Central memory CD8-positive, alpha-beta T cell (primary cell): Measurements from ENCODE around the gene PHEX.

Experiments used
- ATAC-seq: fragments of 150-1000 bp; cut with Tn5 transposase; replicated peaks from 2 replicates; pipeline ENCODE4 v1.10.0; 2022; ENCODE audit warnings: mild to moderate bottlenecking, moderate FRiP score, moderate number of reproducible peaks; ENCODE audit not compliant: poor library complexity, severe bottlenecking; ENCODE audit errors: extremely low read depth
- DNase-seq, 2 donors: peaks; one replicate each; pipeline ENCODE4 v3.0.0; 2021; ENCODE audit warnings: low spot score in 2 of 2
- H3K27ac Mint-ChIP-seq: one replicate; pipeline ENCODE4 v1.8.0; 2022; ENCODE audit warnings: low read depth, mild to moderate bottlenecking, moderate library complexity, mixed read lengths
- H3K27me3 Mint-ChIP-seq: one replicate; pipeline ENCODE4 v1.8.0; 2022; ENCODE audit warnings: mixed read lengths
- H3K36me3 Mint-ChIP-seq: one replicate; pipeline ENCODE4 v1.8.0; 2022; ENCODE audit warnings: mild to moderate bottlenecking, moderate library complexity, mixed read lengths; ENCODE audit not compliant: insufficient read depth
- H3K4me1 Mint-ChIP-seq: one replicate; pipeline ENCODE4 v1.8.0; 2022; ENCODE audit warnings: mixed read lengths
- H3K4me3 Mint-ChIP-seq: one replicate; pipeline ENCODE4 v1.8.0; 2022; ENCODE audit warnings: mild to moderate bottlenecking, moderate library complexity, mixed read lengths
- H3K9me3 Mint-ChIP-seq: one replicate; pipeline ENCODE4 v1.8.0; 2022; ENCODE audit warnings: mixed read lengths

PHEX gene

GRCh38 chrX:22032084-22032483 lies at the start of gene PHEX:
Gene PHEX (plus strand): TSS chrX:22032325. CDS start chrX:22033006, 681 bp downstream.
- no peaks in the 10 kb centered on the region for H3K4me1 Mint-ChIP-seq

DNA sequence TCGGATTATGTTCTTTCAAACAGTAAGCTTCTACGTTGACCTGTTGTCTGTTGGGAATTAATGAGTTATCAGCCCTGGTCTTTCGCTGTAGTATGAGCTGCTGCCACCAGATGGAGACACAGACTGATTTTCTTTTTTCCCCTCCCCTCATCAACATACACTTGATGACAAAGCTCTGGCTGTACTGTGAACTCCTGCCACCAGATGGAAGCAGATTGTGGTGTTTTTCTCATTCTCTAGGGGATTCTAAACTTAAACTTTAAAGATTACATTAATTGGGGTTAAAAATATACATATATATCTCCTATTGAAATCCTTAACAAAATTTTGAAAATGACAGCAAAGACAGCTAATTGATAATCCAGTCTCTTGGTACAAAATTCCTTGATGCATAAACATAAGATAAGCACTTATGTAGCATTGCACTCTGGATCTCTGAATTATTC lies 46.8 kb upstream of the PHEX start:
- DNase-seq (peak; percentile 33 to 46), ATAC-seq (peak; percentile 92)
- H3K9me3 Mint-ChIP-seq = no peaks in the 10 kb centered on the region
- no peak overlapping the region for H3K4me3 Mint-ChIP-seq
- H3K27ac Mint-ChIP-seq = no peak overlapping the region
- H3K4me1 Mint-ChIP-seq = no peaks in the 10 kb centered on the region
- H3K36me3 Mint-ChIP-seq = peaks cover 12% of the 10 kb centered on the region
- no peaks in the 10 kb centered on the region for H3K27me3 Mint-ChIP-seq

More at GRCh38 chrX:22032084-22032483, at the start of gene PHEX:
- ATAC-seq (no peak), DNase-seq (no peak)
- Mint-ChIP-seq H3K36me3 (peaks cover 2% of the 10 kb centered on the region), H3K4me3 (no peak within 1 kb of the TSS), H3K9me3 (no peaks in the 10 kb centered on the region), H3K27ac (no peak within 1 kb of the TSS), H3K27me3 (no peaks in the 10 kb centered on the region)

DNA sequence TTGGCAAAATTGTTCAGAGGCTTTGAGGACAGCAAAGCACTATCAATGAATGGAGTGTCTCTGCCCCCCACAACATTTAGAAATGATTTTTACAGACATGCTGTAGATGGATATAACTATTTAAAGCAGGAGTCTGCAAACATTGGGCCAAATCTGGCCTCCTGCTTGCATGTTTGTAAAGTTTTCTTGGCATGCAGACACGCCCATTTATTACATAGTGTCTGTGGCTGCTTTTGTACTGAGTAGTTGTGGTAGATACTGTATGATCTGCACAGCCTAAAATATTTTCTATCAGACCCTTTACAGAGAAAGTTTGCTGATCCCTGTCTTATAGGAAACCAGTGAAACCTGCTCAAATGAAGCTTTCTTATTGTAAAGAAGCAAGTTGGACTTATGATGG lies 45.5 kb upstream of the PHEX start:
- Mint-ChIP-seq H3K27ac (no peak overlapping the region), H3K9me3 (no peaks in the 10 kb centered on the region)

DNA sequence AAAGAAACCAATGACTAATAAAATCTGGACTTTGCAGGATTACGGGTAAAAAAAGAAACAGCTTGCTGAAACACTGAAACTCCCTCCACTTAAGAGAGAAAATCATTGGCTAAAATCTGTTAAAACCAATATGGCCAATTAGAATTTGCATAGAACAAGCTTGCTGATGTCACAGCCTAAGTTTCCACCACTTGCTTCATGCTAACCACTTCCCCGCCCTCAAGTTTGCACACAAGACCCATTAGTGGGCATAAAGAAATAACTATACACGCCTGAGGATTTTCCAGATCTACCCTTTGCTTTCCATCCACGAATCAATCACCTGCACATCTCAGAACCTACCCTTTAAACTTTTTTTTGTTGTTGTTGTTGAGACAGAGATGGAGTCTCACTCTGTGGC lies 42.7 kb upstream of the PHEX start:
- peaks cover 8% of the 10 kb centered on the region for H3K36me3 Mint-ChIP-seq
- DNase-seq (no peak), ATAC-seq (no peak)
- no peaks in the 10 kb centered on the region for H3K4me1 Mint-ChIP-seq
- no peak overlapping the region for H3K4me3 Mint-ChIP-seq
- H3K27me3 Mint-ChIP-seq = no peaks in the 10 kb centered on the region
- H3K9me3 Mint-ChIP-seq = no peaks in the 10 kb centered on the region
- no peak overlapping the region for H3K27ac Mint-ChIP-seq

More for the DNA sequence above, 45.5 kb upstream of the PHEX start:
- DNase-seq (no peak), ATAC-seq (no peak)
- Mint-ChIP-seq H3K27me3 (no peaks in the 10 kb centered on the region), H3K4me3 (no peak overlapping the region), H3K36me3 (peaks cover 10% of the 10 kb centered on the region), H3K4me1 (no peaks in the 10 kb centered on the region)

- Mint-ChIP-seq H3K27ac (peak overlapping the region; percentile 32), H3K27me3 (no peaks in the 10 kb centered on the region), H3K9me3 (no peaks in the 10 kb centered on the region), H3K36me3 (peaks cover 10% of the 10 kb centered on the region), H3K4me3 (no peak overlapping the region), H3K4me1 (no peaks in the 10 kb centered on the region)
- DNase-seq = no peak
- ATAC-seq = no peak
Observed at GRCh38 chrX:21990832-21991231, 41.3 kb upstream of the PHEX start.

GRCh38 chrX:21991504-21991903 lies 40.6 kb upstream of the PHEX start:
- no peak overlapping the region for H3K4me3 Mint-ChIP-seq
- peaks cover 10% of the 10 kb centered on the region for H3K36me3 Mint-ChIP-seq
- ATAC-seq (no peak), DNase-seq (no peak)
- H3K4me1 Mint-ChIP-seq = no peaks in the 10 kb centered on the region
- no peaks in the 10 kb centered on the region for H3K9me3 Mint-ChIP-seq
- H3K27me3 Mint-ChIP-seq = no peaks in the 10 kb centered on the region
- peak overlapping the region; percentile 32 for H3K27ac Mint-ChIP-seq

- no peaks in the 10 kb centered on the region for H3K27me3 Mint-ChIP-seq
- no peak overlapping the region for H3K4me3 Mint-ChIP-seq
- no peaks in the 10 kb centered on the region for H3K4me1 Mint-ChIP-seq
- H3K36me3 Mint-ChIP-seq = peaks cover 13% of the 10 kb centered on the region
- no peaks in the 10 kb centered on the region for H3K9me3 Mint-ChIP-seq
- DNase-seq = no peak
- ATAC-seq = no peak
- H3K27ac Mint-ChIP-seq = no peak overlapping the region
Observed at GRCh38 chrX:21993265-21993664, 38.9 kb upstream of the PHEX start.

- Mint-ChIP-seq H3K36me3 (peaks cover 11% of the 10 kb centered on the region), H3K4me1 (no peaks in the 10 kb centered on the region), H3K9me3 (no peaks in the 10 kb centered on the region), H3K27ac (no peak overlapping the region), H3K27me3 (no peaks in the 10 kb centered on the region), H3K4me3 (no peak overlapping the region)
- DNase-seq (no peak), ATAC-seq (no peak)
Observed at GRCh38 chrX:21996872-21997455, 35.2 kb upstream of the PHEX start.

DNA sequence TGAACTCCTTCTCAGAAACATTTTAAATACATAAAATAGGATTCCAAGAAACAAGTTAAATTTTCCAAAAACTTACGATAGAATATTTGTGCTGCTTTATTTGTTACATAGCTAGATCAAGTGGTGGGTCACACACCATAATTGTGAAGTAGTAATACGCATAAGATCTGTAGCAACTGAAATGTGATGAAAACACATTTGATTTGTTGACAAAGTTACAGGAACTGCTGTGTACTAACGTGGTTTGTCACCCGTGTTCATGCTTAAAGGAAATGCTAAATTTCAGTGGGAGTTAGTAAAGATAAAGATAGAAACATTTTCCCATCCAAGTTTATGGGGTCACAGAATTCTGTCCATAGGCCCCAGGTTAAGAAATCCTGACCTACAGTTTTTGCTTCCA lies 34.1 kb upstream of the PHEX start:
- H3K27ac Mint-ChIP-seq = no peak overlapping the region
- no peaks in the 10 kb centered on the region for H3K4me1 Mint-ChIP-seq
- peaks cover 11% of the 10 kb centered on the region for H3K36me3 Mint-ChIP-seq
- no peak overlapping the region for H3K4me3 Mint-ChIP-seq
- no peak for ATAC-seq
- no peaks in the 10 kb centered on the region for H3K9me3 Mint-ChIP-seq
- H3K27me3 Mint-ChIP-seq = no peaks in the 10 kb centered on the region
- no peak for DNase-seq

- no peaks in the 10 kb centered on the region for H3K27me3 Mint-ChIP-seq
- no peak overlapping the region for H3K27ac Mint-ChIP-seq
Observed at GRCh38 chrX:22004866-22005265, 27.3 kb upstream of the PHEX start.

DNA sequence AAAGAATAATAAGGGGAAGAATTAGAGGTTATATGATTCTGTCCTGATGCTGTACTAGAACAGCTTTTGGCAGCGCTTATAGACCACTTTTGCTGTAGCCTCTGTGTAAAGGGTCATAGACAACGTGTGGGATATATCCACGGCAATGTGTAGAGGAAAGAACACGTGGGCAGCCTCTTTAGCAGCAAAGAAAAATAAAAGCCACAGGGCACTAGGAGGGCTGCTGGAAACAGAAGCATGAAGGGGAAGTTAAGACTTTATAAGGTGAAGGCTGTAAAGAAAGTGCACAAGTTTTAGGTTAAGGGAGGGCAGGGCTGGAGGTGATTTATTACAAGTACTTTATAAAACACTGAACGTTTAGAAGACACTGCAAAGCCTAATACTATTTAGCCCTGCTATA lies 20.1 kb upstream of the PHEX start:
- Mint-ChIP-seq H3K27ac (no peak overlapping the region), H3K4me3 (no peak overlapping the region), H3K36me3 (no peaks in the 10 kb centered on the region), H3K4me1 (no peaks in the 10 kb centered on the region), H3K9me3 (no peaks in the 10 kb centered on the region), H3K27me3 (no peaks in the 10 kb centered on the region)
- DNase-seq = no peak
- no peak for ATAC-seq

More at GRCh38 chrX:22004866-22005265, 27.3 kb upstream of the PHEX start:
- DNase-seq (no peak), ATAC-seq (no peak)
- H3K4me1 Mint-ChIP-seq = peaks cover 7% of the 10 kb centered on the region
- no peaks in the 10 kb centered on the region for H3K9me3 Mint-ChIP-seq
- H3K36me3 Mint-ChIP-seq = no peaks in the 10 kb centered on the region
- H3K4me3 Mint-ChIP-seq = no peak overlapping the region

DNA sequence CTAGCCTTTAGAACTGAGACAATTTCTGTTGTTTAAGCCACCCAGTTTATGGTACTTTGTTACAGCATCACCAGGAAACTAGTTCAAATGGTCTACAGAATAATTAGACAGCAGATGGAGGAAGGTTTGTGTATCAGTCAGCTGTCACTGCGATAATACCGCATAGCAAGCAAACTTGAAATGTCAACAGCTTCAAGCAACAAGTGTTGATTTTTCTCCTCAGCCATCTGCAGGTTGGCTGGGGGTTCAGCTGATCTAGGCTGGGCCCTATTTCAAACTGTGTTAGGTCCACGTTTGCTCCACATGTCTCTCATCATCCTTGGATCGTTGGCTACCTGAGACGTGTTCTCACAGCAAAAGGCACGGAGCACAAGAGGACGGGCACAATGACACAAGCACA lies 19.2 kb upstream of the PHEX start:
- ATAC-seq (no peak), DNase-seq (no peak)
- Mint-ChIP-seq H3K4me3 (no peak overlapping the region), H3K27ac (no peak overlapping the region), H3K36me3 (no peaks in the 10 kb centered on the region), H3K9me3 (no peaks in the 10 kb centered on the region), H3K4me1 (no peaks in the 10 kb centered on the region), H3K27me3 (no peaks in the 10 kb centered on the region)

DNA sequence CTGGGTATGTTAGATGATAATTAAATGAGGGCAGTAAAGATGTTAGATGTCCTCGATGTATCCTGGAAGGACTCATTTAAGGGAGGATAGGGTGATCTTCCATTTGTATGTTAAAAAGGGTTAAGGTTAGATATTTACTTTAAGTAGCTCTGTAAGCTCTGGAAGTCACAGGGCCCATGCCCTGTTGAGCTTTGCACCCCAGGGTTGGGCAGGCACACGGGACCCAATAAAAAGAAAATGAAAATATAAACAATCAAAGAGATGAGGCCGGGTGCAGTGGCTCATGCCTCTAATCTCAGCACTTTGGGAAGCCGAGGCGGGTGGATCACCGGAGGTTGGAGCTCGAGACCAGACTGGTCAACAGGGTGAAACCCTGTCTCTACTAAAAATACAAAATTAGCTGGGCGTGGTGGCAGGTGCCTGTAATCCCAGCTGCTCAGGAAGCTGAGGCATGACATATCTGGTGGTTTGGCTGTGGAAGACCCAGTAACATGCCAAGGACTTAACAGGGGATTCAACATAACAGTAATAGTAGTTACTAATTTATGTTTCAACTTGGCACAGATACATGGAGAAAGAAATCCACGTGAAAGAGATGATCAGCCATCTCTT lies 16.9 kb upstream of the PHEX start:
- ATAC-seq = no peak
- Mint-ChIP-seq H3K4me3 (no peak overlapping the region), H3K4me1 (no peaks in the 10 kb centered on the region), H3K9me3 (no peaks in the 10 kb centered on the region), H3K27ac (no peak overlapping the region), H3K36me3 (no peaks in the 10 kb centered on the region), H3K27me3 (no peaks in the 10 kb centered on the region)
- no peak for DNase-seq
